Measurements from ENCODE around the gene CNN1.
A peak's percentile ranks its signal among the peaks of the same experiment; 100 is the strongest.

The CNN1 gene

DNA sequence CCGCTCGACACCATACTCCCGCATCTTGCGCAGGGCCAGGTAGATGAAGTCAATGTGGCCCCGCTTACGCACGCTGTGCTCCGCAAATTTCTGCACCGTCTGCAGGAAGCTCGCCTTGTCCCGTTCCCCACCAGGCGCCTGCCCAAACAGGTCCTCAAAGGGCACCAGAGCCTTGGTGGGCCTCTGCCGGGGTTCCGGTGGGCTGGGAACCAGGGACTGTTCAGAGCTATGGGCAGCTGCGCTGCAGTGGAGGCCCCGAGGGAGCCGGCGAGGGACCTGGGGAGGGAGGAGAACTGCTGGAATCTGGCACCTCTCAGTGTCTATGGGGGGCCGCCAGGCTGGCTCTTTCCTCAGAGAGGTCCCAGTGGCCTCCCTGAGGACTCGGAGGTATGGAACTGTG lies 24.7 kb upstream of the CNN1 start:
- Histone ChIP-seq H3K27ac (ENCODE audit: low read depth, low read length, poor library complexity, severe bottlenecking) (no peak overlapping the region), H3K9me2 (ENCODE audit: low read depth, low read length) (no peaks in the 10 kb centered on the region), H3K4me1 (ENCODE audit: insufficient read depth, low read length, severe bottlenecking) (no peaks in the 10 kb centered on the region), H2AFZ (ENCODE audit: low read length) (no peak overlapping the region), H3K36me3 (ENCODE audit: insufficient read depth, low read length) (peaks cover 23% of the 10 kb centered on the region), H3K9me3 (ENCODE audit: low read length) (no peaks in the 10 kb centered on the region), H4K20me1 (ENCODE audit: insufficient read depth, low read length) (no peaks in the 10 kb centered on the region), H3K9ac (ENCODE audit: low read length) (no peak overlapping the region), H3K4me2 (ENCODE audit: low read length) (no peak overlapping the region), H3K79me2 (ENCODE audit: insufficient read depth, low read length) (no peaks in the 10 kb centered on the region), H3F3A (ENCODE audit: insufficient read depth, low read length) (no peaks in the 10 kb centered on the region), H3K27me3 (ENCODE audit: insufficient read depth, low read length) (no peaks in the 10 kb centered on the region), H3K4me3 (ENCODE audit: low read depth, low read length, poor library complexity, severe bottlenecking) (no peak overlapping the region)
- no peak for TF ChIP-seq EZH2 (IDR thresholded peaks at IDR 0.05; ENCODE audit: borderline replicate concordance, low read length)
- TF ChIP-seq, protein P1, sequence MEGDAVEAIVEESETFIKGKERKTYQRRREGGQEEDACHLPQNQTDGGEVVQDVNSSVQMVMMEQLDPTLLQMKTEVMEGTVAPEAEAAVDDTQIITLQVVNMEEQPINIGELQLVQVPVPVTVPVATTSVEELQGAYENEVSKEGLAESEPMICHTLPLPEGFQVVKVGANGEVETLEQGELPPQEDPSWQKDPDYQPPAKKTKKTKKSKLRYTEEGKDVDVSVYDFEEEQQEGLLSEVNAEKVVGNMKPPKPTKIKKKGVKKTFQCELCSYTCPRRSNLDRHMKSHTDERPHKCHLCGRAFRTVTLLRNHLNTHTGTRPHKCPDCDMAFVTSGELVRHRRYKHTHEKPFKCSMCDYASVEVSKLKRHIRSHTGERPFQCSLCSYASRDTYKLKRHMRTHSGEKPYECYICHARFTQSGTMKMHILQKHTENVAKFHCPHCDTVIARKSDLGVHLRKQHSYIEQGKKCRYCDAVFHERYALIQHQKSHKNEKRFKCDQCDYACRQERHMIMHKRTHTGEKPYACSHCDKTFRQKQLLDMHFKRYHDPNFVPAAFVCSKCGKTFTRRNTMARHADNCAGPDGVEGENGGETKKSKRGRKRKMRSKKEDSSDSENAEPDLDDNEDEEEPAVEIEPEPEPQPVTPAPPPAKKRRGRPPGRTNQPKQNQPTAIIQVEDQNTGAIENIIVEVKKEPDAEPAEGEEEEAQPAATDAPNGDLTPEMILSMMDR (IDR thresholded peaks at IDR 0.05; ENCODE audit: low read length): no peak

DNA sequence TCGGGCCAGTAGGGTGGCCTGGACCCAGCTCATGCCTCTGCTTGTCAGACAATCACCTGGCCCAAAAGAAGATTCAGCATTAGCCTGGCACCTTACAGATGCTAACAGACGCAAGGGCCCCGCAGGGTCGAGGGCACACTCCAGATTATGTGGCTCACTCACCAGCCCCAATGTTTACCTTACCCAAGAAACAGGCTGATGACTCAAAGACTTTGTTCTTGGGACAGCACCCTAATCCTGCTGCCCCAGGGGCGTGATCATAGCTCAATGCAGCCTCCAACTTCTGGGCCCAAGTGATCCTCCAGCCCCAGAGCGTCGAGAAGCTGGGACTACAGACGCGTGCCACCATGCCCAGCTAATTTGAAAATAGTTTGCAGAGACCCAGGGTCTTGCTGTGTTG lies 19.5 kb upstream of the CNN1 start:
- TF ChIP-seq EZH2 (IDR thresholded peaks at IDR 0.05; ENCODE audit: borderline replicate concordance, low read length): no peak
- TF ChIP-seq, protein P1 (IDR thresholded peaks at IDR 0.05; ENCODE audit: low read length): no peak
- Histone ChIP-seq H3F3A (ENCODE audit: insufficient read depth, low read length) (no peaks in the 10 kb centered on the region), H3K9ac (ENCODE audit: low read length) (no peak overlapping the region), H3K9me2 (ENCODE audit: low read depth, low read length) (no peaks in the 10 kb centered on the region), H4K20me1 (ENCODE audit: insufficient read depth, low read length) (no peaks in the 10 kb centered on the region), H2AFZ (ENCODE audit: low read length) (no peak overlapping the region), H3K4me1 (ENCODE audit: insufficient read depth, low read length, severe bottlenecking) (no peaks in the 10 kb centered on the region), H3K27me3 (ENCODE audit: insufficient read depth, low read length) (no peaks in the 10 kb centered on the region), H3K79me2 (ENCODE audit: insufficient read depth, low read length) (no peaks in the 10 kb centered on the region), H3K4me3 (ENCODE audit: low read depth, low read length, poor library complexity, severe bottlenecking) (no peak overlapping the region), H3K27ac (ENCODE audit: low read depth, low read length, poor library complexity, severe bottlenecking) (no peak overlapping the region), H3K4me2 (ENCODE audit: low read length) (no peak overlapping the region), H3K36me3 (ENCODE audit: insufficient read depth, low read length) (peaks cover 18% of the 10 kb centered on the region), H3K9me3 (ENCODE audit: low read length) (no peaks in the 10 kb centered on the region)

DNA sequence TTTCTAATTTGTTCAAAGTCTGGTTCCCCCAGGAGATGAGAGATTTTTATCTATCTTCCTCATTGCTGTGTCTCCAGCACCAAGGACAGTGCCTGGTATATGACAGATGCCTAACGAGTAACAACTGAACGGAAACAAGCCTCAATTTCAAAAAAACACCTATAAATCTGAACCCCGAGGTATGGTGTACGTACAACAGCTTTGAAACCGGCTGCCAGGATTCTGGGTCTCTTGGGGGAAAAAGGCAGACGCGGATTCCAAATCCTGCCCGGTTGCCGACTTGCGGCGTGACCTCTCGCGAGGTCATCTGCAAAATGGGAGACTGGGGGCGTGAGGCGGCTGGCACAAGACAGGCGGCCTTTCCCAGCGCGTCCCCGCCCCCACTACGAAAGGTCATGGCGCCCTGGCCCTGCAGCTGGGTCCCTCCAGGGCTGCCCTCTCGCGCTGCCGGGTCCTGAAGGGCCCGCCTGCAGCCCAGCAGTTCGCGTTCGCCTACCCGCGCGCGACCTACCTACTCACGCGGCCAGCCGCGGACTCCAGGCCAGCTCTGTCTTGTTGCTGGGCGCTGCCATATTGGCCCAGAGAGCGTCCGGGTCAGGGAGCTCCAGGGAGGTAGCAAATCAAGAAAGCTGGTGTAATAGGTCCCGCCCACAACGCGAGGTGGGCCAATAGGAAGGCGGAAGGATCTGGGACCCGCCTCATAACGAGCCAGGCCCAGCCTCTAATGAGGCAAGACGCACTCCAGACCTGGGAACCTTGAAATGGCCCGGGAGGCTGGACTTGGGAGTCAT lies 9.9 kb upstream of the CNN1 start, which contains the start of gene ECSIT:
TSS of gene ECSIT (minus strand) at position 584 of the 791 bp plus-strand sequence. CDS start 9,964 bp downstream, outside the sequence.
- Histone ChIP-seq H3K4me3 (ENCODE audit: low read depth, low read length, poor library complexity, severe bottlenecking) (peak within 1 kb of the TSS; percentile 86), H3K4me2 (ENCODE audit: low read length) (peak within 1 kb of the TSS; percentile 89), H3K79me2 (ENCODE audit: insufficient read depth, low read length) (no peaks in the 10 kb centered on the region), H3K9me2 (ENCODE audit: low read depth, low read length) (no peaks in the 10 kb centered on the region), H3F3A (ENCODE audit: insufficient read depth, low read length) (no peaks in the 10 kb centered on the region), H4K20me1 (ENCODE audit: insufficient read depth, low read length) (no peaks in the 10 kb centered on the region), H3K4me1 (ENCODE audit: insufficient read depth, low read length, severe bottlenecking) (peaks cover 13% of the 10 kb centered on the region), H2AFZ (ENCODE audit: low read length) (no peak within 1 kb of the TSS), H3K27ac (ENCODE audit: low read depth, low read length, poor library complexity, severe bottlenecking) (peak within 1 kb of the TSS; percentile 64), H3K36me3 (ENCODE audit: insufficient read depth, low read length) (0 out of 2 replicates have a peak, but pooled peaks cover 3% of the 10 kb centered on the region), H3K9ac (ENCODE audit: low read length) (peak within 1 kb of the TSS; percentile 83), H3K9me3 (ENCODE audit: low read length) (no peaks in the 10 kb centered on the region), H3K27me3 (ENCODE audit: insufficient read depth, low read length) (no peaks in the 10 kb centered on the region)
- no peak for TF ChIP-seq EZH2 (IDR thresholded peaks at IDR 0.05; ENCODE audit: borderline replicate concordance, low read length)
- TF ChIP-seq, protein P1 (IDR thresholded peaks at IDR 0.05; ENCODE audit: low read length): no peak

Data from OCI-LY1 (cell line).